HT-29 (cell line): Measurements from ENCODE around the gene OR4D1. TPM values are rescaled to one million over a fixed set of nuclear protein-coding genes. Genes with fewer than 3 reads are reported as not detected.

Experiments
- DNase-seq: peaks from one replicate; pipeline ENCODE4 v3.0.0-alpha.2; 2015; ENCODE audit warnings: low spot score
- total RNA-seq: library from RNA; depleted of rRNA; stranded (reverse); fragments of >200 nt; shearing (Covaris generic); gene quantifications from 2 replicates; pipeline ENCODE4 v1.2.3, GENCODE V29; 2014

OR4D1 gene
- total RNA-seq, 1 experiment from 2014 or later, result not detected

- no peak for DNase-seq
These were observed 5.5 kb downstream of the OR4D1 start for GRCh38 chr17:58153671-58154070.

GRCh38 chr17:58156839-58157803 is 8.9 kb downstream of the OR4D1 start:
- no peak for DNase-seq

- DNase-seq, result no peak
These were observed 10.0 kb downstream of the OR4D1 start for GRCh38 chr17:58158181-58158580.

- DNase-seq, result no peak
These were observed 13.4 kb downstream of the OR4D1 start for GRCh38 chr17:58161566-58161965.

- DNase-seq, result no peak
These were observed 17.8 kb downstream of the OR4D1 start for GRCh38 chr17:58165981-58166380.

GRCh38 chr17:58166682-58167081 is 18.5 kb downstream of the OR4D1 start, which contains the start of gene OR4D2:
TSS of gene OR4D2 (plus strand) at chr17:58166982. CDS start at chr17:58169656, 2,674 bp downstream.
- DNase-seq, result no peak

- DNase-seq, result no peak
These were observed 22.4 kb downstream of the OR4D1 start for GRCh38 chr17:58170622-58171021.

- peak; percentile 58 for DNase-seq
These were observed 24.3 kb downstream of the OR4D1 start for GRCh38 chr17:58172369-58173071.

- DNase-seq, result no peak
These were observed 26.7 kb downstream of the OR4D1 start for GRCh38 chr17:58174871-58175270.

- no peak for DNase-seq
These were observed 28.0 kb downstream of the OR4D1 start for GRCh38 chr17:58176200-58176599.

GRCh38 chr17:58181796-58182195 is 33.6 kb downstream of the OR4D1 start:
- DNase-seq, result no peak

GRCh38 chr17:58183514-58183913 is 35.3 kb downstream of the OR4D1 start:
- DNase-seq, result no peak

- no peak for DNase-seq
These were observed 36.3 kb downstream of the OR4D1 start for GRCh38 chr17:58184308-58184985.

- DNase-seq, result no peak
These were observed 37.0 kb downstream of the OR4D1 start for GRCh38 chr17:58184986-58185761.

GRCh38 chr17:58186591-58186990 is 38.4 kb downstream of the OR4D1 start:
- DNase-seq, result no peak

- DNase-seq, result no peak
These were observed 38.9 kb downstream of the OR4D1 start for GRCh38 chr17:58187063-58187462.

- DNase-seq, result no peak
These were observed 39.5 kb downstream of the OR4D1 start for GRCh38 chr17:58187675-58188074.

GRCh38 chr17:58189436-58190146 is 41.4 kb downstream of the OR4D1 start:
- peak; percentile 36 for DNase-seq

- DNase-seq, result no peak
These were observed 43.2 kb downstream of the OR4D1 start for GRCh38 chr17:58191241-58191896.

- no peak for DNase-seq
These were observed 44.4 kb downstream of the OR4D1 start, which contains the start of gene EPX for GRCh38 chr17:58192612-58193011. TSS of gene EPX (plus strand) at chr17:58192726. CDS start at chr17:58192847, 121 bp downstream.
